Measurements from ENCODE around the gene RARA.

The RARA gene

GRCh38 chr17:40355804-40356758 is 47.1 kb downstream of the RARA start:
- no peak overlapping the region for H3K4me3 ChIP-seq (ENCODE audit: low read depth in 1 of 5, low read length in 5 of 5)
- H3K27ac ChIP-seq (ENCODE audit: low read depth, low read length), result no peak overlapping the region
- peaks cover 0 to 51% (median 42%) of the 10 kb centered on the region in 5 donors for H3K36me3 ChIP-seq (ENCODE audit: control insufficient read depth in 5 of 5, insufficient read depth in 5 of 5, low read length in 5 of 5)
- no peaks in the 10 kb centered on the region for H3K27me3 ChIP-seq (ENCODE audit: control insufficient read depth in 5 of 5, insufficient read depth in 4 of 5, low read length in 5 of 5)
- peaks cover 0 to 19% (median 15%) of the 10 kb centered on the region in 5 donors for H3K4me1 ChIP-seq (ENCODE audit: control insufficient read depth in 5 of 5, insufficient read depth in 5 of 5, low read length in 5 of 5)
- H3K9me3 ChIP-seq (ENCODE audit: control insufficient read depth in 5 of 5, low read length in 5 of 5), result no peaks in the 10 kb centered on the region
- no peak overlapping the region for H3K9ac ChIP-seq (ENCODE audit: low read length in 5 of 5)

GRCh38 chr17:40356990-40357881 is 48.3 kb downstream of the RARA start:
- Histone ChIP-seq H3K9ac (ENCODE audit: low read length in 5 of 5) (no peak overlapping the region), H3K36me3 (ENCODE audit: control insufficient read depth in 5 of 5, insufficient read depth in 5 of 5, low read length in 5 of 5) (peaks cover 0 to 41% (median 33%) of the 10 kb centered on the region in 5 donors), H3K27ac (ENCODE audit: low read depth, low read length) (no peak overlapping the region), H3K9me3 (ENCODE audit: control insufficient read depth in 5 of 5, low read length in 5 of 5) (no peaks in the 10 kb centered on the region), H3K27me3 (ENCODE audit: control insufficient read depth in 5 of 5, insufficient read depth in 4 of 5, low read length in 5 of 5) (peaks cover 0 to 4% (median 3%) of the 10 kb centered on the region in 5 donors), H3K4me1 (ENCODE audit: control insufficient read depth in 5 of 5, insufficient read depth in 5 of 5, low read length in 5 of 5) (peaks cover 0 to 20% (median 14%) of the 10 kb centered on the region in 5 donors), H3K4me3 (ENCODE audit: low read depth in 1 of 5, low read length in 5 of 5) (no peak overlapping the region)

GRCh38 chr17:40358323-40359038 is 49.5 kb downstream of the RARA start:
- peak overlapping the region in 1 of 5 donors; percentile 39 for H3K9ac ChIP-seq (ENCODE audit: low read length in 5 of 5)
- H3K36me3 ChIP-seq (ENCODE audit: control insufficient read depth in 5 of 5, insufficient read depth in 5 of 5, low read length in 5 of 5), result peaks cover 0 to 28% (median 23%) of the 10 kb centered on the region in 5 donors

DNA sequence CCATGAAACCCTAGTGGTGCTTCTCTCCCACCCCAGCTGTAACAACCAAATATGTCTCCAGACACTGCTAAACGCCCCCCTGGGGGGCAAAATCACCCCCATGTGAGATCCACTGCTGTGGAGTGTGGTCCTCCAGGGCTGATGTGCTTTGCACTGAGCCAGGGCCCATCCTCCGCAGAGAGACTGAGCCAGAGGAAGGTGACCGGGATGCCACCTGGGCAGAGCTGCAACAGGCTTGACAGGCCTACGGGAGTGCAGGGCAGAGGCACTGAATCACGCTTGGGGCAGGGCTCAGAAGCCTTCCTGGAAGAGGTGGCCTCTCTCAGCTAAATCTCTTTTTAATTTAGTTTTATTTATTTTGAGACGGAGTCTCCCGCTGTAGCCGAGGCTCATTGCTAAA is 51.1 kb downstream of the RARA start:
- Histone ChIP-seq H3K9ac (ENCODE audit: low read length in 5 of 5) (no peak overlapping the region), H3K27ac (ENCODE audit: low read depth, low read length) (no peak overlapping the region), H3K9me3 (ENCODE audit: control insufficient read depth in 5 of 5, low read length in 5 of 5) (no peaks in the 10 kb centered on the region), H3K4me3 (ENCODE audit: low read depth in 1 of 5, low read length in 5 of 5) (no peak overlapping the region), H3K36me3 (ENCODE audit: control insufficient read depth in 5 of 5, insufficient read depth in 5 of 5, low read length in 5 of 5) (peaks cover 0 to 14% (median 11%) of the 10 kb centered on the region in 5 donors), H3K4me1 (ENCODE audit: control insufficient read depth in 5 of 5, insufficient read depth in 5 of 5, low read length in 5 of 5) (peaks cover 0 to 36% (median 25%) of the 10 kb centered on the region in 5 donors), H3K27me3 (ENCODE audit: control insufficient read depth in 5 of 5, insufficient read depth in 4 of 5, low read length in 5 of 5) (peaks cover 0 to 12% (median 7%) of the 10 kb centered on the region in 5 donors)

More at GRCh38 chr17:40358323-40359038, 49.5 kb downstream of the RARA start:
- Histone ChIP-seq H3K27me3 (ENCODE audit: control insufficient read depth in 5 of 5, insufficient read depth in 4 of 5, low read length in 5 of 5) (peaks cover 0 to 7% (median 4%) of the 10 kb centered on the region in 5 donors), H3K27ac (ENCODE audit: low read depth, low read length) (no peak overlapping the region), H3K9me3 (ENCODE audit: control insufficient read depth in 5 of 5, low read length in 5 of 5) (no peaks in the 10 kb centered on the region), H3K4me3 (ENCODE audit: low read depth in 1 of 5, low read length in 5 of 5) (peak overlapping the region in 1 of 5 donors; percentile 31), H3K4me1 (ENCODE audit: control insufficient read depth in 5 of 5, insufficient read depth in 5 of 5, low read length in 5 of 5) (peaks cover 0 to 31% (median 20%) of the 10 kb centered on the region in 5 donors)

GRCh38 chr17:40361063-40361924 is 52.3 kb downstream of the RARA start:
- Histone ChIP-seq H3K36me3 (ENCODE audit: control insufficient read depth in 5 of 5, insufficient read depth in 5 of 5, low read length in 5 of 5) (peaks cover 0 to 2% (median under 1%) of the 10 kb centered on the region in 5 donors), H3K27me3 (ENCODE audit: control insufficient read depth in 5 of 5, insufficient read depth in 4 of 5, low read length in 5 of 5) (peaks cover 0 to 13% (median 9%) of the 10 kb centered on the region in 5 donors), H3K9me3 (ENCODE audit: control insufficient read depth in 5 of 5, low read length in 5 of 5) (no peaks in the 10 kb centered on the region), H3K4me1 (ENCODE audit: control insufficient read depth in 5 of 5, insufficient read depth in 5 of 5, low read length in 5 of 5) (peaks cover 0 to 30% (median 19%) of the 10 kb centered on the region in 5 donors), H3K4me3 (ENCODE audit: low read depth in 1 of 5, low read length in 5 of 5) (no peak overlapping the region), H3K9ac (ENCODE audit: low read length in 5 of 5) (no peak overlapping the region), H3K27ac (ENCODE audit: low read depth, low read length) (no peak overlapping the region)

DNA sequence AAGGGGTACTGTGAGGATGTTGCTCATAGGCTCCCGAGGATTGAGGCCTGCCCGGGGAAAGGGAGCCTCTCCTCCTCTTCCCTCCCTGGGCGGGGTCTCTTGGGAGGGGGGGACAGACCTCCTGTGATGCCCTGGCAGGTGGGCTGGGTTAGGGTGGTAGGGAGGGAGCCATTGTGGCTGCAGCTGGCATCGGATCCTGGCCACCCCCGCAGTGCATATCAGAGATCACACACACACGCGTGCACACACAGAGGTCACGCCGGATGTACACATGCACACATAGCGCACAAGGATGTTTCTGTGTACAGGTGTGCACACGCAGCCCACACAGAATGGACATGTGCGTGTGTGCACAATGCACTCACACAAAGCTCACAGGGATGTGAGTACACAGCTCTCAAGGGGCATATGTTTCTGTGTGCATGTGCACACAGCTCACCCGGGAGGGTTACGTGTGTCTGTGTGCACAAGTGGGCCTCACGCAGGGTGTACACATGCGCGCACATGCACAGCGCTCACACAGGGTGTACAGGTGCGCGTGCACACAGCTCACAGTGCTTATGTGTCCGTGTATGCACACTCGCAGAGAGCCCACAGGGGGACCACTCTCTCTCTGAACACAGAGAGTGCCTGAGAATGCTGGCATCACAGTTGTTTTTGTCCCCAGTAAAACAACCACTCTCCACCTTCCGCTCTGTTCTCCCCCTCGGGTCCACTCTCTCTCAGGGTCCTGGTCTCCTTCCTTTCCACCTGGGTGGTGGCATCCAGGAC is 53.1 kb downstream of the RARA start:
- no peaks in the 10 kb centered on the region for H3K9me3 ChIP-seq (ENCODE audit: control insufficient read depth in 5 of 5, low read length in 5 of 5)
- H3K9ac ChIP-seq (ENCODE audit: low read length in 5 of 5), result no peak overlapping the region
- H3K27me3 ChIP-seq (ENCODE audit: control insufficient read depth in 5 of 5, insufficient read depth in 4 of 5, low read length in 5 of 5), result peaks cover 0 to 16% (median 12%) of the 10 kb centered on the region in 5 donors
- peaks cover 0 to 30% (median 19%) of the 10 kb centered on the region in 5 donors for H3K4me1 ChIP-seq (ENCODE audit: control insufficient read depth in 5 of 5, insufficient read depth in 5 of 5, low read length in 5 of 5)
- peak overlapping the region in 4 of 5 donors; percentile 47 to 75 (median 73) for H3K4me3 ChIP-seq (ENCODE audit: low read depth in 1 of 5, low read length in 5 of 5)
- H3K36me3 ChIP-seq (ENCODE audit: control insufficient read depth in 5 of 5, insufficient read depth in 5 of 5, low read length in 5 of 5), result no peaks in the 10 kb centered on the region
- H3K27ac ChIP-seq (ENCODE audit: low read depth, low read length), result no peak overlapping the region

GRCh38 chr17:40362696-40363110 is 53.7 kb downstream of the RARA start:
- Histone ChIP-seq H3K27me3 (ENCODE audit: control insufficient read depth in 5 of 5, insufficient read depth in 4 of 5, low read length in 5 of 5) (peaks cover 0 to 16% (median 12%) of the 10 kb centered on the region in 5 donors), H3K27ac (ENCODE audit: low read depth, low read length) (no peak overlapping the region), H3K9me3 (ENCODE audit: control insufficient read depth in 5 of 5, low read length in 5 of 5) (no peaks in the 10 kb centered on the region), H3K4me3 (ENCODE audit: low read depth in 1 of 5, low read length in 5 of 5) (peak overlapping the region in 4 of 5 donors; percentile 47 to 75 (median 73)), H3K4me1 (ENCODE audit: control insufficient read depth in 5 of 5, insufficient read depth in 5 of 5, low read length in 5 of 5) (peaks cover 0 to 30% (median 19%) of the 10 kb centered on the region in 5 donors), H3K9ac (ENCODE audit: low read length in 5 of 5) (no peak overlapping the region), H3K36me3 (ENCODE audit: control insufficient read depth in 5 of 5, insufficient read depth in 5 of 5, low read length in 5 of 5) (no peaks in the 10 kb centered on the region)

DNA sequence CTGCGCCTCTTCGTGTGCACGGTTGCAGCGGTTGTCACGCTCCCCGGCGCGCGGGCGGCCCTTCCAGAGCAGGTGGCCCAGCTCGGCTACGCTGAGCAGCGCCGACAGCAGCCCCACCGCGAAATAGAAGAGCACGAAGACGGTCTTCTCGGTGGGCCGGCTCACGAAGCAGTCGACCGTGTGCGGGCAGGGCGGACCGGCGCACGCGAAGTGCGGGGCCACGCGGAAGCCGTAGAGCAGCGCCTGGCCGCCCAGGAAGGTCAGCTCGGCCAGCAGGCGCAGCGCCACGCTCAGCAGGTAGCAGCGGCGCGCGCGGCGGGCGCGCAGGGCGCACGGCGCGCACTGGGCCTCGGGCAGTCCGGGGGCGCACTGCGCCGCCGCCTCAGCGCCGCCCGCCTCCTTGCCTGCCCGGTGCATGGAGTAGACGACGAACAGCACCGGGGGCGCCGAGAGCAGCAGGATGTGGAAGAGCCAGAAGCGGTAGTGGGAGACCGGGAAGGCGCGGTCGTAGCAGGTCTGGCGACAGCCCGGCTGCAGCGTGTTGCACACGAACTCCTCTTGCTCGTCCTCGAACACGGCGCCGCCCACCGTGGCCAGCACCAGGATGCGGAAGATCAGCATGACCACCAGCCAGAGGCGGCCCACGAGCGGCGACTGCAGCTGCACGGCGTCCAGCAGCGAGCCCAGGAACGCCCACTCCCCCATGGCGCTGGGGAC is 54.3 kb downstream of the RARA start:
- Histone ChIP-seq H3K4me1 (ENCODE audit: control insufficient read depth in 5 of 5, insufficient read depth in 5 of 5, low read length in 5 of 5) (peaks cover 0 to 30% (median 19%) of the 10 kb centered on the region in 5 donors), H3K9ac (ENCODE audit: low read length in 5 of 5) (peak overlapping the region in 1 of 5 donors; percentile 30), H3K36me3 (ENCODE audit: control insufficient read depth in 5 of 5, insufficient read depth in 5 of 5, low read length in 5 of 5) (no peaks in the 10 kb centered on the region), H3K9me3 (ENCODE audit: control insufficient read depth in 5 of 5, low read length in 5 of 5) (no peaks in the 10 kb centered on the region), H3K27me3 (ENCODE audit: control insufficient read depth in 5 of 5, insufficient read depth in 4 of 5, low read length in 5 of 5) (peaks cover 0 to 16% (median 12%) of the 10 kb centered on the region in 5 donors), H3K4me3 (ENCODE audit: low read depth in 1 of 5, low read length in 5 of 5) (peak overlapping the region in 4 of 5 donors; percentile 62 to 75 (median 73)), H3K27ac (ENCODE audit: low read depth, low read length) (no peak overlapping the region)
